GM12801 (cell line): ENCODE results near the gene TCEANC2.

ENCODE experiments used
- TF ChIP-seq, protein P1 (sequence below): IDR thresholded peaks from one replicate; pipeline ENCODE4 v1.5.1; 2011; ENCODE audit warnings: control low read depth; ENCODE audit not compliant: insufficient read length; ENCODE audit errors: extremely low read depth

TCEANC2 gene

DNA sequence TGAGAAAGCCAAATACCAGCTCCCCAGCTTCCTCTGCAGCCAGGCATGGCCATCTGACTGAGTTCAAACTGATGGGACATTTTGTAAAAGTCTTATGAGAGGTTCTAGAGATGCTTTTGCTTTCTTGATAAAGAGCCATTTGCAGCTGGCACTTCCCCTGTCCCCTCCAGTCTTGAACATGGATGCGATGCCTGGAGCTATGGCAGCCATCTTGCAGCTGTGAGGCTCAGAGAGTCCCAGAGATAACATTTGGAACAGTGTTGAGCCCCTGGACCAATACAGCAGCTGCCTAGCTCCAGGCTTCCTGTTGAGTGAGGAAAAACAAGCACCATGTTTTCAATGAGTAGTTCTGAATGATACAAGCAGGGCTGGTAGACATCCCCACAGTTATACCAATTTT, 85.6 kb downstream of the TCEANC2 start:
- TF ChIP-seq, protein P1, sequence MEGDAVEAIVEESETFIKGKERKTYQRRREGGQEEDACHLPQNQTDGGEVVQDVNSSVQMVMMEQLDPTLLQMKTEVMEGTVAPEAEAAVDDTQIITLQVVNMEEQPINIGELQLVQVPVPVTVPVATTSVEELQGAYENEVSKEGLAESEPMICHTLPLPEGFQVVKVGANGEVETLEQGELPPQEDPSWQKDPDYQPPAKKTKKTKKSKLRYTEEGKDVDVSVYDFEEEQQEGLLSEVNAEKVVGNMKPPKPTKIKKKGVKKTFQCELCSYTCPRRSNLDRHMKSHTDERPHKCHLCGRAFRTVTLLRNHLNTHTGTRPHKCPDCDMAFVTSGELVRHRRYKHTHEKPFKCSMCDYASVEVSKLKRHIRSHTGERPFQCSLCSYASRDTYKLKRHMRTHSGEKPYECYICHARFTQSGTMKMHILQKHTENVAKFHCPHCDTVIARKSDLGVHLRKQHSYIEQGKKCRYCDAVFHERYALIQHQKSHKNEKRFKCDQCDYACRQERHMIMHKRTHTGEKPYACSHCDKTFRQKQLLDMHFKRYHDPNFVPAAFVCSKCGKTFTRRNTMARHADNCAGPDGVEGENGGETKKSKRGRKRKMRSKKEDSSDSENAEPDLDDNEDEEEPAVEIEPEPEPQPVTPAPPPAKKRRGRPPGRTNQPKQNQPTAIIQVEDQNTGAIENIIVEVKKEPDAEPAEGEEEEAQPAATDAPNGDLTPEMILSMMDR, result no peak

DNA sequence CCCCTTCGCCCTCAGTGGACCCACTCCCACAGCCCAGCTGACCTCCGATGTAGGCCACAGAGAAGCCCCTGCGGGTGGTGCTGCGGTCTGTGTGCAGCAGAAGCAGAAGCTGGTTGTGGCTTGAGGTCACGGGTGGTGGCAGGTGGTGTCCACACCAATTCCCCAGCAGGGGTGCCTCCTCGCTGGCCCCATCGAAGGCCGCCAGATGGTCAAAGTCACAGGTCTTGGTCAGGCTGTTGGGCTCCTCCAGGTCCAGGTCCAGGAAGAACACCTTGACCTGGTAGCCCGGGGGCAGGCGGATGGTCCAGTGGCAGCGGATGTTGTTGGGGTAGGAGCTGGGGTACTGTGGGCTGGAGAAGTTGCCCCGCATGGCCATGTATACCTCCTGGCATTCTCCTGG, 86.3 kb downstream of the TCEANC2 start:
- TF ChIP-seq, protein P1, result no peak

DNA sequence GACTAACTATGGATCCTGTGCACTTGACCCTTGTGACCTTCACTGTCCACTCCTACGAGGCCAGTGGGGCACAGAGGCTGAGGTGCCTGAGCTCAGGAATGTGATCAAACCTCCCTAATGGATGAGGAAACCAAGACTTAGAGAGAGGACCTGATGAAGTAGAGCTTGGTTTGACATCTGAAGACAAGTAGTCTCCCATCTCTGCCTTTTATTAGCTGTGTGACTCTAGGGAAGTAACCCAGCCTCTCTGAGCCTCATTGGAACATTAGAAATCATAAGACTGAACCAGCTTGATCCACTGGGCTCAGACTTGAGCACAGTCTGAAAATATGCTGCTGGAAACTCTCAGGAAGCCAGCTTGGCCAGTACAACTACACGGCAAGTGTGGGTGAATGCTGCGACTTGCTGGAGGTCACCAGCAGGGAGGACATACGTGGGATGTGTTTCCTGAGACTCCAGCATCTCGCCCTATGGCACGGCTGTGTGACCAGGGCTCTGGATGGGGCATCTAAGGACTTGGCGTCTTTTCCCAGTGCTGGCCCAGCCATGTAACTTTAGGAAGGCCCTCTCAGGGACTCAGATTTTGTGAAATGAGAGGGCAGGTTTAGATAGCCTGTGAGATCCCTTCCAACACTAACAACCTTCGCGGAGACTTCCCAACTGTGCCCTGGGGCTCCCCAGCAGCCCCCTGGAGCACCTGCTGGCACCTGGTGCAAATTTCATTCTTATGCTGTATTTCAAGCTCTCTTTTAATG, 88.9 kb downstream of the TCEANC2 start:
- TF ChIP-seq, protein P1, result no peak

DNA sequence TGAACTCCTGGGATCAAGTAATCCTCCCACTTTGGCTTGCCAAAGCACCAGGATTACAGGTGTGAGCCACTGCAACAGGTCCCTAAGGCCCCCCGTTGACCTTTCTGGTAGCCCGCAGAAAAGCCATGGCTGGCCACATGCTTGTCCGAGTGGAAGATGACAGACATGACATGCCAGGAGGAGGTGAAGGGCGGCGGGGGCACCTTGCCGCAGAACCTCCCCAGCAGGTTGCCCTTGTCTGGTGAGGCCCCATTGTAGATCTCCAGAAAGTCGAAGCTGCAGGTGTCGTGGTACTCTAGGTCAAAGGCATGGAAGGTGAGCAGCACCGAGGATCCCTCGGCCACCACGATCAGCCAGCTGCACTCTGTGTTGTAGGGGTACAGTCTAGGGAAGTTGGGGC, 91.0 kb downstream of the TCEANC2 start:
- TF ChIP-seq, protein P1, result no peak

DNA sequence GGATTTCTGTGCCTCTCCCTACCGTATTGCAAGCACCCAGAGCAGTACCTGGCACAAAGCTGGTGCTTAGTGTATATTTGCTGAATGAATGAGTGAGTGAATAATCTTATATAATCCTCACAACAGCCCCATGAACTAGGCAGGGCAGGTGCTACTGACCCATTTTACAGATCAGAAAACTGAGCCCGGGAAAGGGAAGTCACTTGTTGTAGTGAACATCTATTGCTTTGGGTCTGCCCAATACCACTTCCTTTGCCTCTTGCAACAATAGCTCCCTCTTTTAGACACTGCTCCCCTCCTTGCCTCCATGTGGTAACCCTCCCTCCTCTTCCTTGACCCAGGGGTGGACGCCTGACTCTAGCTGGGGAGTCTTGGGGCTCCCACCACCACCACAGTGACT, 96.3 kb downstream of the TCEANC2 start:
- TF ChIP-seq, protein P1, result no peak

DNA sequence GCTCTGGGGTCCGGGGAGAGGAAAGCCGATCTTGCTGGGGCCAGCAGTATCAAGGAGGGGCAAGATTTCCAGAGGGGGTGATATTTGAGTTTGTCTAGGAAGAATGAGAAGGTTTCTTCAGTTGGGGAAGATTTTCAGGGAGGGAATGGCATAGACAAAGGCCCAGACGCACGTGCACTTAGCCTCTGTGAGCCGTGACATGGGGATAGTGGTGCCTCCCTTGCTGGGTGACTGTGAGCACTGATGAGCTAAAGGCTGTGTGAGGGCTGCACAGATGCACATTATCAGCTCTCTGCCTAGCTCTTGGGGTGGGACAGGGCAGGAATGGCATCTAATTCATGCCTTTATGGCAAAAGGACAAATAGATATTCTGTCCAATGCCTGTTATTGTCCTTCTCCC, 97.6 kb downstream of the TCEANC2 start:
- TF ChIP-seq, protein P1, result no peak

DNA sequence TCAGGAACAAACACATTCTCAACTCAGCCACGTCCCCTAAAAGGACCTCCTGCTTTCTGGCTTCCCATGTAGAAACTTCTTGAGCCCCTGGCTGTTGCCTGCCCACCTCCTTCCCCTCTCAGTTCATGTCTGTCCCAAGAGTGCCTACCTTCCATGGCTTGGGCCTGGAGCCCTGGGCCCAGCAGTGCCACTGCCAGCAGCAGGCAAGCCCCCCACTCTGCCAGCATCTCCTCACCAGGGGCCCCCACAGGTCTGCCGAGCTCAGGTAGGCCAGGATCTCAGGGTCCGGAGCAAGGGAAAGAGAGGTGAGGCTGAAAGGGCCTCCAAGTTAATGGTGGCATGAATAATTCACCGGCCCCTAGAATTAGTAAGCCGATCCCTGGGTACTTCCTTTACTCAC, 99.3 kb downstream of the TCEANC2 start, which contains the start of gene CDCP2:
TSS of gene CDCP2 (minus strand) at position 305 of the 400 bp plus-strand sequence. CDS start at position 227, 78 bp downstream.
- TF ChIP-seq, protein P1, result no peak
